K562 (cell line): ENCODE results near the gene SUFU. TPM values are rescaled to one million over a fixed set of nuclear protein-coding genes. Genes with fewer than 3 reads are reported as not detected.
A peak's percentile ranks its signal among the peaks of the same experiment; 100 is the strongest.

ENCODE experiments used
- BRF1 ChIP-seq: IDR thresholded peaks from 3 replicates; pipeline ENCODE4 v1.6.1; 2011; ENCODE audit warnings: borderline replicate concordance, mild to moderate bottlenecking; ENCODE audit not compliant: insufficient read length; ENCODE audit errors: extremely low read depth
- CCNT2 ChIP-seq: IDR thresholded peaks from 2 replicates; pipeline ENCODE4 v1.6.1; 2011; ENCODE audit warnings: borderline replicate concordance, low read depth, mild to moderate bottlenecking, moderate library complexity, mixed read lengths, low read length; ENCODE audit not compliant: insufficient read length; ENCODE audit errors: extremely low read depth
- ELK3 ChIP-seq: fragments of 450-650 bp; formaldehyde crosslinking; IDR thresholded peaks from 2 replicates; pipeline ENCODE4 v1.4.0; 2020; ENCODE audit warnings: mild to moderate bottlenecking
- FOXA3 ChIP-seq, 2 experiments: fragments of 450-650 bp in 1 of 2; sonication (generic) in 1 of 2; formaldehyde crosslinking; IDR thresholded peaks in 1 of 2; conservative IDR thresholded peaks in 1 of 2; 2 replicates each; pipeline versions ENCODE4 v1.4.0 to v1.8.0; 2020 to 2022; ENCODE audit warnings: mild to moderate bottlenecking in 2 of 2, missing genetic modification reagents in 1 of 2
- GTF2E2 ChIP-seq: fragments of 200-800 bp; sonication (Bioruptor generic); IDR thresholded peaks from 2 replicates; pipeline ENCODE4 v1.6.1; 2016; ENCODE audit warnings: missing genetic modification characterization, missing compliant biosample characterization
- HOXB6 ChIP-seq: fragments of 250-450 bp; sonication (Bioruptor Pico); IDR thresholded peaks from 2 replicates; pipeline ENCODE4 v1.5.1; 2022; ENCODE audit warnings: mild to moderate bottlenecking, borderline replicate concordance
- KLF16 ChIP-seq: IDR thresholded peaks from 2 replicates; pipeline ENCODE4 v1.6.1; 2016; ENCODE audit warnings: antibody characterized with exemption
- NFRKB ChIP-seq: fragments of 450-650 bp; IDR thresholded peaks from 2 replicates; pipeline ENCODE4 v1.6.1; 2016; ENCODE audit warnings: low read depth
- OTX1 ChIP-seq: fragments of 450-650 bp; formaldehyde crosslinking; IDR thresholded peaks from 2 replicates; pipeline ENCODE4 v1.4.0; 2022; ENCODE audit warnings: mild to moderate bottlenecking
- POLR2G ChIP-seq: fragments of 200-400 bp; formaldehyde crosslinking; IDR thresholded peaks from 2 replicates; pipeline ENCODE4 v1.6.1; 2017; ENCODE audit warnings: low read depth, mild to moderate bottlenecking, antibody characterized with exemption, low read length, moderate library complexity
- RBM22 ChIP-seq: fragments of 200-400 bp; formaldehyde crosslinking; IDR thresholded peaks from 2 replicates; pipeline ENCODE4 v1.6.1; 2018; ENCODE audit warnings: low read length, low read depth; ENCODE audit not compliant: poor library complexity, severe bottlenecking
- TAL1 ChIP-seq: fragments of 450-650 bp; IDR thresholded peaks from 2 replicates; pipeline ENCODE4 v1.6.1; 2016; ENCODE audit warnings: mild to moderate bottlenecking
- TSHZ1 ChIP-seq: fragments of 250-450 bp; sonication (Bioruptor Pico); IDR thresholded peaks from 2 replicates; pipeline ENCODE4 v1.4.0; 2020; ENCODE audit warnings: mild to moderate bottlenecking, moderate library complexity
- VEZF1 ChIP-seq: fragments of 200-800 bp; sonication (Bioruptor generic); IDR thresholded peaks from 2 replicates; pipeline ENCODE4 v1.6.1; 2017; ENCODE audit warnings: missing genetic modification characterization, missing compliant biosample characterization
- ZC3H4 ChIP-seq: sonication (generic); formaldehyde crosslinking; IDR thresholded peaks from 2 replicates; pipeline ENCODE4 v1.9.0; 2021; ENCODE audit warnings: missing genetic modification reagents, borderline replicate concordance
- ZHX1 ChIP-seq: fragments of 150-350 bp; conservative IDR thresholded peaks from 2 replicates; pipeline ENCODE4 v1.6.1; 2014; ENCODE audit warnings: low read length
- ZNF280A ChIP-seq: fragments of 450-650 bp; IDR thresholded peaks from 2 replicates; pipeline ENCODE4 v1.6.1; 2018; ENCODE audit warnings: mild to moderate bottlenecking, low read depth; ENCODE audit not compliant: partially characterized antibody
- polyA plus RNA-seq, 8 experiments: library from polyadenylated mRNA; depleted of rRNA in 4 of 8; stranded (reverse) in 5 of 8; unstranded in 3 of 8; fragments of >200 nt; fragmentation: Nextera tagmentation in 2 of 8; fragmentation: Illumina TruSeq in 1 of 8; extraction: Ambion mirVana in 2 of 8; extraction: Trizol in 1 of 8; gene quantifications; 2 replicates each; pipeline versions ENCODE4 v1.2.1 to v1.2.3, GENCODE V29; 2011 to 2014; ENCODE audit warnings: inconsistent platforms in 1 of 8, missing spikeins in 1 of 8
- total RNA-seq, 7 experiments: library from RNA; depleted of rRNA in 6 of 7; stranded (reverse); fragments of >200 nt in 6 of 7; fragmentation: Illumina TruSeq in 2 of 7; extraction: Trizol in 2 of 7; gene quantifications; 2 replicates each; pipeline versions ENCODE4 v1.2.1 to v1.2.3, GENCODE V29; 2011 to 2021; ENCODE audit warnings: low replicate concordance in 1 of 7

The SUFU gene
- total and polyA plus RNA-seq, 9 of the 15 experiments (the other 6 are each of a cell fraction or from before 2014, with no cell fraction given) = 0.59 to 6.3 (median 0.82) TPM

- TF ChIP-seq TSHZ1 (CRISPR knock-in tag) (no peak), KLF16 (0 out of 2 replicates have a peak, but pooled peaks have one; percentile 10), FOXA3 (CRISPR knock-in tag; conservative IDR thresholded peaks at IDR 0.05 in 1 of 2, IDR thresholded peaks at IDR 0.05 in 1 of 2) (no peak), ZC3H4 (CRISPR knock-in tag) (no peak), CCNT2 (no peak), TAL1 (no peak), POLR2G (0 out of 2 replicates have a peak, but pooled peaks have one; percentile 24), NFRKB (no peak), BRF1 (no peak), VEZF1 (CRISPR knock-in tag) (peak; percentile 31; the same call in 1 of the 2 replicates), ZNF280A (no peak), HOXB6 (CRISPR knock-in tag) (no peak), ELK3 (CRISPR knock-in tag) (no peak), OTX1 (CRISPR knock-in tag) (no peak), GTF2E2 (tag) (no peak), ZHX1 (no peak), RBM22 (no peak)
Observed at GRCh38 chr10:102678842-102679289, 175.1 kb downstream of the SUFU start (continued).
